K562 (cell line): Measurements from ENCODE around the gene CTRL. TPM values are rescaled to one million over a fixed set of nuclear protein-coding genes. Genes with fewer than 3 reads are reported as not detected.

Experiments
- HBP1 ChIP-seq: fragments of 450-650 bp; formaldehyde crosslinking; IDR thresholded peaks from 2 replicates; pipeline ENCODE4 v1.4.0; 2022; ENCODE audit warnings: missing genetic modification characterization
- NR2C1 ChIP-seq, 2 experiments: fragments of 450-650 bp; IDR thresholded peaks; 2 replicates each; pipeline ENCODE4 v1.6.1; 2017; ENCODE audit warnings: mild to moderate bottlenecking in 2 of 2, antibody characterized with exemption in 1 of 2, inconsistent platforms in 1 of 2, missing compliant biosample characterization in 1 of 2, missing genetic modification characterization in 1 of 2
- U2AF1 ChIP-seq: fragments of 200-400 bp; formaldehyde crosslinking; optimal IDR thresholded peaks from 2 replicates; pipeline ENCODE3; 2017; ENCODE audit warnings: mild to moderate bottlenecking, low read depth, low read length, moderate library complexity
- ZMIZ1 ChIP-seq, 2 experiments: fragments of 150-350 bp in 1 of 2; IDR thresholded peaks; 2 replicates each; pipeline ENCODE4 v1.6.1; 2012 to 2016; ENCODE audit warnings: low read depth in 2 of 2, low read length in 2 of 2, mild to moderate bottlenecking in 1 of 2, moderate library complexity in 1 of 2
- ZNF280A ChIP-seq: fragments of 450-650 bp; IDR thresholded peaks from 2 replicates; pipeline ENCODE4 v1.6.1; 2018; ENCODE audit warnings: mild to moderate bottlenecking, low read depth; ENCODE audit not compliant: partially characterized antibody
- polyA plus RNA-seq, 8 experiments: library from polyadenylated mRNA; depleted of rRNA in 4 of 8; stranded (reverse) in 5 of 8; unstranded in 3 of 8; fragments of >200 nt; fragmentation: Nextera tagmentation in 2 of 8; fragmentation: Illumina TruSeq in 1 of 8; extraction: Ambion mirVana in 2 of 8; extraction: Trizol in 1 of 8; gene quantifications; 2 replicates each; pipeline versions ENCODE4 v1.2.1 to v1.2.3, GENCODE V29; 2011 to 2014; ENCODE audit warnings: inconsistent platforms in 1 of 8, missing spikeins in 1 of 8
- total RNA-seq, 7 experiments: library from RNA; depleted of rRNA in 6 of 7; stranded (reverse); fragments of >200 nt in 6 of 7; fragmentation: Illumina TruSeq in 2 of 7; extraction: Trizol in 2 of 7; gene quantifications; 2 replicates each; pipeline versions ENCODE4 v1.2.1 to v1.2.3, GENCODE V29; 2011 to 2021; ENCODE audit warnings: low replicate concordance in 1 of 7

The CTRL gene
- total and polyA plus RNA-seq, 9 of the 15 experiments (the other 6 are each of a cell fraction or from before 2014, with no cell fraction given), result 1.4 to 5.6 (median 2.5) TPM

GRCh38 chr16:67945392-67945933, 13.8 kb upstream of the CTRL start (continued):
- TF ChIP-seq ZMIZ1 (IDR thresholded peaks at IDR 0.05; ENCODE audit: low read depth in 2 of 2, low read length in 2 of 2), result no peak
- no peak for TF ChIP-seq ZNF280A
- no peak for TF ChIP-seq NR2C1 (IDR thresholded peaks at IDR 0.05)
- TF ChIP-seq NR2C1 (tag; IDR thresholded peaks at IDR 0.05), result no peak
- no peak for TF ChIP-seq HBP1 (CRISPR knock-in tag)
- no peak for TF ChIP-seq U2AF1
